GM18951 (cell line): Measurements from ENCODE around the gene RPS14.
"Not testable (repeated sequence)": the region's sequence is repeated elsewhere in the genome, so short reads cannot be mapped to it uniquely, and the experiment has no call there.

ENCODE experiments used
- POLR2A ChIP-seq: IDR thresholded peaks from 4 replicates; pipeline ENCODE4 v1.6.1; 2011; ENCODE audit warnings: mild to moderate bottlenecking; ENCODE audit not compliant: insufficient read length, insufficient read depth; ENCODE audit errors: extremely low read depth
- in situ Hi-C: fragments of 300-500 bp; cut with MboI; formaldehyde crosslinking; loops from one replicate; pipeline ENCODE4 v1.12.0; 2022; ENCODE audit warnings: low sequenced_read_pairs, mixed read lengths, inconsistent platforms; ENCODE audit not compliant: unreplicated experiment

RPS14 gene

DNA sequence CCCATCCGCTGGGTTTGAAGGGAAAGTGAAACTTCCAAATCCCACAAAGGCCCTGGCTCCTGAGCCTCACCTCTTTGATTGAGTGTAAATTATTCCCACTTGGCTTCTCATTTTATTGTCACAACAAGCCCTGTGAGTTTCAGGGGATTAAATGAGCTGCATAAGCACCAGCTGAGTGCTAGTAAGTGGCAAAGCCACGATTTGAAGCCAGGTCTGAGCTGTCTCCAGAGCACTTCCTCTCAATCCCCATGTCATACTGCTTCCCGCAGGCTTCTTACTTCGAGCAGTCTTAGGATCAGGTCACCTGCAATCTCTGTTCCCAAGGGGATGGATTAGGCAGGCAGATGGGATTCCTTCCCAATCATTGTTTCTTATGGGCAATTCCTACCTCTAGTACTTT, 18.0 kb downstream of the RPS14 start:
- TF ChIP-seq POLR2A = no peak
- in situ Hi-C loops = no loop called here

GRCh38 chr5:150431048-150431447, 18.5 kb downstream of the RPS14 start:
- in situ Hi-C loops = no loop called here
- TF ChIP-seq POLR2A = no peak

- in situ Hi-C loops = no loop called here
- no peak for TF ChIP-seq POLR2A
Observed at GRCh38 chr5:150429410-150429873, 20.1 kb downstream of the RPS14 start.

GRCh38 chr5:150428978-150429377, 20.6 kb downstream of the RPS14 start:
- in situ Hi-C loops = no loop called here
- no peak for TF ChIP-seq POLR2A

DNA sequence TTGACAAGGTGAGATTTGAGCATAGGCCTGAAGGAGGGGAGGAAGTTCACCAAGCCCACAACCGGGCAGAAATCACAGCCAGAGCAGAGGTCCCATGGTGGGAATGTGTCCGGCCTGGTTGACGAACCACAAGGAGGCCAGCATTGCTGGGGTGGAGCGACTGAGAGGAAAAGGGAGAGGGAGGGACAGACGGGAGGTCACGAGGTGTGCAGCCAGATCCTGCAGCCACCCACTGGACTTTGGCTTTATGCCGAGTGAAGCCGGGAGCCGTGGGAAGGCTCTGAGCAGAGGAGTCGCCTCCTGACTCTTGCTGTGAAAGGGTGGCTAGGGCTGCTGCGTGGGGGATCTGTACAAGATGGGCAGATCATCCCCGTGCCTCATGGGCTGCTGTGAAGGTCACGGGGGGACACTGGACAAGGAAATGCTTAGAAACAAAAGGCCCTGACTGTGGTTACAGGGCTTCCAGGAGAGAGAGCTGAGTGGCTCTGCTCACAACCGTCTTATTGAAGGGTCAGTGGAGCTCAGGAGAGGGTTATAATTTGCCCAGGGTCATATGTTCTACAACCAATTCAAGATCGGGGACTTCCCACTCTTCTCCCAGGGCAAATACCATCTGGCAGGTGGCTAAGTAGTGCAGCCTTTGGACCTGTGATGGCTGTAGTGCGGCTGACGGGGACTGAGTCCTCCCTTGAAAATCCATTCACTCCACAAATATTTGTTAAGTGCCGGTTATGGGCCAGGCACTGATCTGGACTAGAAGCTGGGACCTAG, 21.2 kb downstream of the RPS14 start:
- in situ Hi-C loops = no loop called here
- TF ChIP-seq POLR2A = no peak

DNA sequence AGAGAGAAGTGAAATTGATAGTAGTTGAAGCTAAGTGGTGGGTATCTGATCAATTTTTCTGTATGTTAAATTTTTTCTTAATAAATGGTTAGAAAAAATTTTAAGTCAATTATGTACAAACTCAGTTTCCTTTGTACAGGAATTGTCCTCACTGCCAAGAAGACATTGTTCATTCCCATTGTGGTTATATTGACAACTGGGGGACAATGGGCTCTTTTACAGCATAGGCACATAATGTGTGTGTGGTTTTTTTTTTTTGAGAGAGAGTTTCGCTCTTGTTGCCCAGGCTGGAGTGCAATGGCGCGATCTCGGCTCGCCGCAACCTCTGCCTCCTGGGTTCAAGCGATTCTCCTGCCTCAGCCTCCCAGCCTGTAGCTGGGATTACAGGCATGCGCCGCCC, 23.4 kb downstream of the RPS14 start:
- in situ Hi-C loops = not testable (repeated sequence)

GRCh38 chr5:150422758-150423157, 26.8 kb downstream of the RPS14 start:
- in situ Hi-C loops = no loop called here
- TF ChIP-seq POLR2A = no peak

DNA sequence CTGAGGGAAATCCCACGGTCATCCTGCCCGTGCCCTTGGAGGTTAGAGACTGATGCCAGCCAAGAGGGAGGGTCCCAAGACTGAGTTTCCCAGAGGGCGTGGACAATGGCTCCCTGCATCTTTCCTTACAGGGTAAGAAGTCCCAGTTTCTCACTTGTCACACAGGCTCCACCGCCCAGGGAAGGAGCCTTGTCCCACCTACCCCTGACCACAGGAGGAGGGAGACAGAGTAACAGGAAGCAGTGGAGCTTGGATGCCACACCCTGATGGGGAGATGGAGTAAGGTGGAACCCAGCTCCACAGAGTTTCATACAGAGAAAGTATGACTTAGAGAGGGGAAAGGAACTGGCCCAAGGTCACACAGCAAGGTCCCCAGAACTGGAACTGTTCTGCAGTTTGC, 27.5 kb downstream of the RPS14 start:
- in situ Hi-C loops = no loop called here
- TF ChIP-seq POLR2A = no peak

- in situ Hi-C loops = no loop called here
- no peak for TF ChIP-seq POLR2A
Observed at GRCh38 chr5:150419630-150420270, 29.8 kb downstream of the RPS14 start.

DNA sequence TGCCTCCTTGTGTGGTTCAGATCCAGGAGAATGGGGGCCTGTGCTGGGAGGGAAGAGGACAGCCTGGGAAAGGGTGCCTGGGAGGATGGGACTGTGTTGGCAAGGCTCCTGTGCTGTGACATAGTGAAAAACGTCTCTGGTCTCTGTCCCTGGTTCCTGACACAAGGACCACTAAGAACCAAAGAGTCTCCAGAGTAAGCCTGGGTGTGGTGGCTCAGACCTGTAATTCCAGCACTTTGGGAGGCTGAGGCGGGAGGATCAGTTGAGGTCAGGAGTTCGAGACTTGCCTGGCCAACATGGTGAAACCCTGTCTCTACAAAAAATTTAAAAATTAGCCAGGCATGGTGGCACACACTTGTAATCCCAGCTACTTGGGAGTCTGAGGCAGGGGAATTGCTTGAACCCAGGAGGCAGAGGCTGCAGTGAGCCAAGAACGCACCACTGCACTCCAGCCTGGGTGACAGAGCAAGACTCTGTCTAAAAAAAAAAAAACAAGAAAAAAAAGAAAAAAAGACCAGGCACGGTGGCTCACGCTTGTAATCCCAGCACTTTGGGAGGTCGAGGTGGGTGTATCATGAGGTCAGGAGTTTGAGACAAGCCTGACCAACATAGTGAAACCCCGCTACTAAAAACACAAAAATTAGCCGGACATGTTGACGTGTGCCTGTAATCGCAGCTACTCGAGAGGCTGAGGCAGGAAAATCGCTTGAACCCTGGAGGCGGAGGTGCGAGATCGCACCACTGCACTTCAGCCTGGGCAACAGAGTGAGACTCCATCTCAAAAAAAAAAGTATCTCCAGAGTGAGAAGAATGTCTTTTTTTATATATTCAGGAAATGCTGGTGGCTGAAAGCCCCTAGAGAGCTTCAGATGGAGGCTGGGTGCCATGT, 35.4 kb downstream of the RPS14 start:
- in situ Hi-C loops = not testable (repeated sequence)

DNA sequence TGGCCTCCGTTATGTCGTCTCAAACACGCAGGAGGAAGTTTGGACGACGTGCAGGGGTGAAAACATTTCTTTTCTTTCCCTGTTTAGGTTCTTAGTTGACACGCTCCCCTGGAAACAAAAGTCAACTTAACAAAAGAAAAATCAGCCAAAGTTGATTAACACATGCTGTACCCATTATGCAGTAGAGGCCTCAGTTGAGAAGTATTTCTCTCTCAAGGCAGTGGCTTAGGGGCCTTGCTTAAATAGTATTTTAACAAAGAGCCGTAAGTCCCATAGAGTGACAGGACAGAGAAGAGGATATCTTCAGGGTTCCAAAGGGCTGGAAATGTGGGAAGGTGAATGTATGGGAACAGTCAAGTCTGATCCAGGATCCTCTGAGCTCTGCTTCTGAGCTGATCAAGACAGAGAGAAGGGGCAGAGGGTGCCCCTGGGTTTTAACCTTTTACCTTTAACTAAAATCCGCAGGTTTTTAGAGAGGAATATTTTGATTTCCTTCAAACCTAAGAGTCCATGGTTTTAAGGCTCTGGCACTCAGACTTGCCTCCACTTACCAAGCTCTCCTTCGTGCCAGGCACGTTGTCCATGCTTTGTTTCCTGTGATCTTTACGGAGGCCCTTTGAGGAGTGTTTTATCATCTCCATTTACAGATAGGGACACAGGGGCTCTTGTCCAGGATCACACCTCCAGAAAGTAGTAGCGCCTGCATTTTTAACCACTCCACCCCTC, 36.2 kb downstream of the RPS14 start:
- TF ChIP-seq POLR2A = no peak
- in situ Hi-C loops = no loop called here

DNA sequence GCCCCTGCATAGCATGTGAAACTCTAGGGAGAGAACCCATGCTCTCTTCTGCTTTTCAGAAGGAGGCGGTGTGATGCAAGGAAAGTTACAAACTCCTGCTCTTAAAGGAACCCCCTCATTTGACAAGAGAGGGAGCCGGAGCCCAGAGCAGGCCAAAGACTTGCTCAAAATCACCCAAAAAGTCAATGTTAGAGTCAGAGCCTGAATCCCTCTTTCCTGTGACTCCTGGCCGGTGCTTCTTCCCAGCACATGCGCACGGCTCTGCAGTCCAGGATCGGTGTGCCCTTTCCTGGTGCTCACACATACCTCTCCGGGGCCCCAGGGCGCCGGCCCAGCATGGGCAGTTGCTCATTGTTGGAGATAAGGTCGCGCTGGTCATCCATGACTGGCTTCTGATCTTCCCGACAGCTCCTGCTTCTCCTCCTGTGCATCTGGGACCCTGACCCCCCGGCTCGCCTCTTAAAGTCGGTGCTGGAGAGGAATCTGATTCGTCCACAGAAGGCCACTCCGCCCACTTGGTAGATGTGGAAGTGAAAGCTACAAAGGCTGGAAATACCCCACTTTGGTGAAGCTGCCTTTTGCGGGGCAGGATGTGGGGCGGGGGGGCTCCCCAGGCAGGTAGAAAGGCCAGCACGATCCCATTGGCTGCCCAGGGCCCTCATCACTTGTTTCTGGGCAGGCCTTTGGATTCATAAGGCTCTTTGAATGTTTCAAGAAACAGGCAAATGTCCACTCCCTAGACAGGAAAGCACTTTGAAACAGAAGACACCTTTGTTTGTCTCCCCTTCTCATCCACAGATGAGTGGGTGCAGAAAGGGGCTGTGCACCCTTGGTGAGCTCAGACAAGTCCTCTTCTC, 37.0 kb downstream of the RPS14 start, which contains the start of gene CD74:
Gene CD74 (minus strand): TSS at position 592 of the 857 bp plus-strand sequence. CDS start 161 bp downstream, at position 431.
- peak; percentile 100 for TF ChIP-seq POLR2A
- in situ Hi-C loops = no loop called here
